Liver (tissue), 9 donors: ENCODE results near the gene CPNE4. TPM values are rescaled to one million over a fixed set of nuclear protein-coding genes. Genes with fewer than 3 reads are reported as not detected.

ENCODE experiments used
- DNase-seq: peaks from one replicate; pipeline ENCODE4 v3.0.0-alpha.2; 2017; ENCODE audit warnings: low spot score
- H3K27ac ChIP-seq, 2 donors: one replicate each; pipeline ENCODE4 v1.7.0; 2013; ENCODE audit warnings: inconsistent platforms in 2 of 2, low read length in 2 of 2, control low read depth in 1 of 2, low read depth in 1 of 2, mild to moderate bottlenecking in 1 of 2
- H3K27me3 ChIP-seq, 4 donors: one replicate each; pipeline versions ENCODE4 v1.6.1 to v1.7.0; 2013; ENCODE audit warnings: low read length in 3 of 4, inconsistent platforms in 1 of 4, mild to moderate bottlenecking in 1 of 4, moderate library complexity in 1 of 4; ENCODE audit not compliant: control insufficient read depth in 4 of 4, insufficient read depth in 4 of 4
- H3K36me3 ChIP-seq, 4 donors: one replicate each; pipeline versions ENCODE4 v1.6.1 to v1.7.0; 2013; ENCODE audit warnings: low read length in 3 of 4, mild to moderate bottlenecking in 3 of 4, low read depth in 1 of 4, moderate library complexity in 1 of 4; ENCODE audit not compliant: control insufficient read depth in 4 of 4, insufficient read depth in 3 of 4
- H3K4me1 ChIP-seq, 4 donors: one replicate each; pipeline versions ENCODE4 v1.6.1 to v1.7.0; 2013; ENCODE audit warnings: low read length in 3 of 4, mild to moderate bottlenecking in 3 of 4, moderate library complexity in 1 of 4; ENCODE audit not compliant: control insufficient read depth in 4 of 4, insufficient read depth in 4 of 4
- H3K4me3 ChIP-seq, 3 donors: one replicate each; pipeline versions ENCODE4 v1.6.1 to v1.7.0; 2013; ENCODE audit warnings: low read length in 3 of 3, control low read depth in 1 of 3, low read depth in 1 of 3, mild to moderate bottlenecking in 1 of 3
- H3K9ac ChIP-seq, 2 donors: one replicate each; pipeline ENCODE4 v1.7.0; 2013; ENCODE audit warnings: low read length in 2 of 2, mild to moderate bottlenecking in 2 of 2, moderate library complexity in 2 of 2, control low read depth in 1 of 2, low read depth in 1 of 2
- H3K9me3 ChIP-seq, 4 donors: one replicate each; pipeline versions ENCODE4 v1.6.1 to v1.7.0; 2013; ENCODE audit warnings: low read length in 3 of 4; ENCODE audit not compliant: control insufficient read depth in 4 of 4
- ATF3 ChIP-seq: IDR thresholded peaks from 2 replicates; pipeline ENCODE4 v1.6.1; 2016; ENCODE audit warnings: antibody characterized with exemption
- CTCF ChIP-seq: fragments of 150-350 bp; IDR thresholded peaks from 2 replicates; pipeline ENCODE4 v1.5.1; 2017; ENCODE audit warnings: improper control_type of control experiment, low read depth, low read length; ENCODE audit not compliant: missing input control
- EGR1 ChIP-seq, 2 donors: IDR thresholded peaks; 2 replicates each; pipeline ENCODE4 v1.6.1; 2016 to 2018; ENCODE audit warnings: antibody characterized with exemption in 2 of 2, low read depth in 2 of 2
- FOXA1 ChIP-seq: IDR thresholded peaks from 2 replicates; pipeline ENCODE4 v1.6.1; 2016; ENCODE audit warnings: antibody characterized with exemption
- FOXA2 ChIP-seq: IDR thresholded peaks from 2 replicates; pipeline ENCODE4 v1.6.1; 2016; ENCODE audit warnings: antibody characterized with exemption
- GABPA ChIP-seq, 2 donors: IDR thresholded peaks in 1 of 2; conservative IDR thresholded peaks in 1 of 2; 2 replicates each; pipeline ENCODE4 v1.6.1; 2016; ENCODE audit warnings: antibody characterized with exemption in 2 of 2, mild to moderate bottlenecking in 1 of 2, moderate library complexity in 1 of 2
- HNF4A ChIP-seq, 2 donors: conservative IDR thresholded peaks; 2 replicates each; pipeline ENCODE4 v1.6.1; 2016; ENCODE audit warnings: antibody characterized with exemption in 2 of 2, mild to moderate bottlenecking in 2 of 2
- HNF4G ChIP-seq: IDR thresholded peaks from 2 replicates; pipeline ENCODE4 v1.6.1; 2016; ENCODE audit warnings: antibody characterized with exemption
- JUND ChIP-seq, 2 donors: IDR thresholded peaks; 2 replicates each; pipeline ENCODE4 v1.6.1; 2016; ENCODE audit warnings: antibody characterized with exemption in 2 of 2
- MAX ChIP-seq: IDR thresholded peaks from 2 replicates; pipeline ENCODE4 v1.6.1; 2016; ENCODE audit warnings: antibody characterized with exemption
- NR2F2 ChIP-seq: IDR thresholded peaks from 2 replicates; pipeline ENCODE4 v1.6.1; 2016; ENCODE audit warnings: antibody characterized with exemption
- RAD21 ChIP-seq, 2 donors: IDR thresholded peaks; 2 replicates each; pipeline ENCODE4 v1.6.1; 2016; ENCODE audit warnings: antibody characterized with exemption in 2 of 2, mild to moderate bottlenecking in 2 of 2
- REST ChIP-seq: IDR thresholded peaks from 2 replicates; pipeline ENCODE4 v1.6.1; 2016; ENCODE audit warnings: antibody characterized with exemption, mild to moderate bottlenecking
- RXRA ChIP-seq, 2 donors: IDR thresholded peaks; 2 replicates each; pipeline ENCODE4 v1.6.1; 2017 to 2018; ENCODE audit warnings: antibody characterized with exemption in 2 of 2, mild to moderate bottlenecking in 1 of 2
- SP1 ChIP-seq: IDR thresholded peaks from 2 replicates; pipeline ENCODE4 v1.6.1; 2018; ENCODE audit warnings: antibody characterized with exemption, mild to moderate bottlenecking
- TAF1 ChIP-seq: conservative IDR thresholded peaks from 2 replicates; pipeline ENCODE4 v1.6.1; 2016; ENCODE audit warnings: antibody characterized with exemption, mild to moderate bottlenecking
- YY1 ChIP-seq: IDR thresholded peaks from 2 replicates; pipeline ENCODE4 v1.6.1; 2016; ENCODE audit warnings: antibody characterized with exemption, mild to moderate bottlenecking
- WGBS: extraction: QIAGEN DNeasy Blood & Tissue Kit; methylation state at CpG from one replicate; pipeline ENCODE4 v1.1.7; 2013; 5-methylcytosine and 5-hydroxymethylcytosine counted together
- polyA plus RNA-seq, 2 donors: library from polyadenylated mRNA; stranded (reverse) in 1 of 2; unstranded in 1 of 2; fragments of 200-250 nt in 1 of 2; fragments of >200 nt in 1 of 2; fragmentation: Nextera tagmentation in 1 of 2; extraction: Ambion mirVana in 1 of 2; gene quantifications; one replicate each; pipeline versions ENCODE4 v1.2.1 to v1.2.3, GENCODE V29; 2013 to 2015
- total RNA-seq, 2 donors: library from RNA; depleted of rRNA; stranded (reverse); fragments of >200 nt; gene quantifications; one replicate each; pipeline ENCODE4 v1.2.3, GENCODE V29; 2014
- donor health status: healthy.
- donor health status: healthy.
- donor health status: healthy.
- donor health status: healthy.
- donor health status: healthy.

Gene CPNE4
- total and polyA plus RNA-seq, 4 donors, result under 0.01 to 0.03 TPM; not detected in 2

- H3K9ac ChIP-seq, result no peak overlapping the region
- H3K27ac ChIP-seq, result no peak overlapping the region
- no peaks in the 10 kb centered on the region for H3K4me1 ChIP-seq
- no peak overlapping the region for H3K4me3 ChIP-seq
- no peak for TF ChIP-seq HNF4A (conservative IDR thresholded peaks at IDR 0.05)
- TF ChIP-seq GABPA (IDR thresholded peaks at IDR 0.05 in 1 of 2, conservative IDR thresholded peaks at IDR 0.05 in 1 of 2), result no peak
- TF ChIP-seq JUND (IDR thresholded peaks at IDR 0.05), result no peak
- no peak for TF ChIP-seq FOXA1
- TF ChIP-seq RXRA (IDR thresholded peaks at IDR 0.05), result no peak
- TF ChIP-seq YY1, result no peak
- TF ChIP-seq REST, result no peak
- TF ChIP-seq TAF1, result no peak
- TF ChIP-seq NR2F2, result no peak
- TF ChIP-seq SP1, result no peak
- TF ChIP-seq EGR1 (IDR thresholded peaks at IDR 0.05; ENCODE audit: low read depth in 2 of 2), result no peak
- TF ChIP-seq MAX, result no peak
- TF ChIP-seq HNF4G, result no peak
- TF ChIP-seq CTCF, result no peak
- no peak for TF ChIP-seq ATF3
- no peak for TF ChIP-seq FOXA2
- no peak for TF ChIP-seq RAD21 (IDR thresholded peaks at IDR 0.05)
- H3K9me3 ChIP-seq, result no peaks in the 10 kb centered on the region
- peaks cover 0 to 5% (median 2%) of the 10 kb centered on the region in 4 donors for H3K27me3 ChIP-seq
- DNase-seq, result no peak
- H3K36me3 ChIP-seq, result no peaks in the 10 kb centered on the region
- WGBS, result 73% methylated on average over 3 of the region's 3 CpGs
Measured at GRCh38 chr3:131705558-131706051, 329.2 kb downstream of the CPNE4 start.

- Histone ChIP-seq H3K27me3 (peaks cover 0 to 5% (median 2%) of the 10 kb centered on the region in 4 donors), H3K36me3 (no peaks in the 10 kb centered on the region), H3K27ac (no peak overlapping the region), H3K4me3 (no peak overlapping the region), H3K4me1 (no peaks in the 10 kb centered on the region), H3K9ac (no peak overlapping the region), H3K9me3 (no peaks in the 10 kb centered on the region)
- 41% methylated on average over 1 of the region's 1 CpG for WGBS
- TF ChIP-seq CTCF, result no peak
- TF ChIP-seq RAD21 (IDR thresholded peaks at IDR 0.05), result no peak
- no peak for TF ChIP-seq TAF1
- no peak for TF ChIP-seq NR2F2
- TF ChIP-seq FOXA2, result no peak
- TF ChIP-seq RXRA (IDR thresholded peaks at IDR 0.05), result no peak
- no peak for TF ChIP-seq YY1
- no peak for TF ChIP-seq REST
- no peak for TF ChIP-seq GABPA (IDR thresholded peaks at IDR 0.05 in 1 of 2, conservative IDR thresholded peaks at IDR 0.05 in 1 of 2)
- no peak for DNase-seq
Measured at GRCh38 chr3:131705099-131705498, 329.7 kb downstream of the CPNE4 start.
